HG02870 (cell line): ENCODE data around the gene BCAR1.
"Not testable (repeated sequence)": the region's sequence is repeated elsewhere in the genome, so short reads cannot be mapped to it uniquely, and the experiment has no call there.

ENCODE experiments used
- ATAC-seq: cut with Tn5 transposase; IDR thresholded peaks from one replicate; pipeline ENCODE4 v1.9.1; 2021; ENCODE audit warnings: mild to moderate bottlenecking, moderate library complexity; ENCODE audit not compliant: unreplicated experiment

The BCAR1 gene

GRCh38 chr16:75226550-75227360, 24.7 kb downstream of the BCAR1 start:
- no peak for ATAC-seq

- ATAC-seq: no peak
Measured at GRCh38 chr16:75225678-75226515, 25.5 kb downstream of the BCAR1 start.

- no peak for ATAC-seq
Measured at GRCh38 chr16:75225092-75225491, 26.3 kb downstream of the BCAR1 start.

- ATAC-seq: no peak
Measured at GRCh38 chr16:75224306-75225082, 26.9 kb downstream of the BCAR1 start.

- not testable (repeated sequence) for ATAC-seq
Measured at GRCh38 chr16:75223129-75223528, 28.3 kb downstream of the BCAR1 start.

GRCh38 chr16:75222271-75222783, 29.1 kb downstream of the BCAR1 start:
- ATAC-seq: no peak

- no peak for ATAC-seq
Measured at GRCh38 chr16:75219838-75220237, 31.6 kb downstream of the BCAR1 start.

GRCh38 chr16:75219088-75219487, 32.3 kb downstream of the BCAR1 start:
- no peak for ATAC-seq

GRCh38 chr16:75218256-75219076, 33.0 kb downstream of the BCAR1 start, which contains the start of gene CTRB1:
Gene CTRB1, plus strand, starts transcription at chr16:75218988. Its CDS starts 20 bp downstream, at chr16:75219008.
- peak; percentile 78 for ATAC-seq

- ATAC-seq: no peak
Measured at GRCh38 chr16:75217389-75217851, 34.0 kb downstream of the BCAR1 start.

- ATAC-seq: no peak
Measured at GRCh38 chr16:75216576-75216975, 34.8 kb downstream of the BCAR1 start.

- no peak for ATAC-seq
Measured at GRCh38 chr16:75216127-75216526, 35.3 kb downstream of the BCAR1 start.

- not testable (repeated sequence) for ATAC-seq
Measured at GRCh38 chr16:75211286-75211685, 40.1 kb downstream of the BCAR1 start.

- ATAC-seq: no peak
Measured at GRCh38 chr16:75209944-75210343, 41.5 kb downstream of the BCAR1 start.

- not testable (repeated sequence) for ATAC-seq
Measured at GRCh38 chr16:75209514-75209913, 41.9 kb downstream of the BCAR1 start.

GRCh38 chr16:75208861-75209505, 42.4 kb downstream of the BCAR1 start:
- ATAC-seq: no peak

- no peak for ATAC-seq
Measured at GRCh38 chr16:75208242-75208825, 43.1 kb downstream of the BCAR1 start.

- no peak for ATAC-seq
Measured at GRCh38 chr16:75207831-75208230, 43.6 kb downstream of the BCAR1 start.
